Right lobe of liver (tissue), 4 donors: ENCODE results near the gene TEX36.
"Not testable (repeated sequence)": the region's sequence is repeated elsewhere in the genome, so short reads cannot be mapped to it uniquely, and the experiment has no call there.

Experiments
- CTCF ChIP-seq, 4 donors: fragments of 200-600 bp in 3 of 4; fragments of 450-650 bp in 1 of 4; IDR thresholded peaks; one replicate each; pipeline versions ENCODE4 v1.5.1 to v1.8.0; 2016 to 2022; ENCODE audit warnings: antibody characterized with exemption in 4 of 4, mild to moderate bottlenecking in 2 of 4
- POLR2A ChIP-seq: fragments of 450-650 bp; IDR thresholded peaks from one replicate; pipeline ENCODE4 v1.6.1; 2017; ENCODE audit warnings: antibody characterized with exemption, mild to moderate bottlenecking
- donor health status: DM: no; HTN: no; CAD: no.
- donor health status: DM: no; HTN: no; CAD: no.
- donor health status: DM: no; HTN: yes; CAD: no.

- not testable (repeated sequence) for TF ChIP-seq CTCF (IDR thresholded peaks at IDR 0.05); POLR2A
Measured at GRCh38 chr10:125696884-125697283, 13.9 kb upstream of the TEX36 start.
